HL-60/S4 treated with retinoic acid at 250 ng/mL for 4 days and 3 days (cell line): Measurements from ENCODE around the gene SFR1.

Experiments
- in situ Hi-C: fragments of 300-500 bp; cut with MboI; formaldehyde crosslinking; loops from 2 replicates; pipeline ENCODE4 v1.7.0; 2022; ENCODE audit warnings: low sequenced_read_pairs

The SFR1 gene

DNA sequence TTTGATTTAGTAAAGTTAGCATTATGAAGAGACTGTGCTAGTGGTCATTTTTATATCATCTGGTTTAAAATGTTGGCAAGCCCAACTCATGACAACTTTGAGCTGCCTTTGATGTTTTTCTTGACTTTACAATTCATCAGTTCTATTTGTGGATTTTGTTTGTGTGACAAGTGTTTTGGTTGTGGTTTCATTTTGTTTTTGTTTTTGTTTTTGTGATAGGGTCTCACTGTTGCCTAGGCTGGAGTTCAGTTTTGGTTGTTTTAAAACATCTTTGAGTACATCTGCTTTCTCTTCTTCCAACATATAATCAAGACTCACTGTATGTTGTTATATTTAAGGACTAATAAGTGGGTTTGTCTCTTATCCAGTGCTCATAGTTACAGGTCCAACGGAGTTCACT, 17.6 kb upstream of the SFR1 start:
- in situ Hi-C loops: no loop called here

DNA sequence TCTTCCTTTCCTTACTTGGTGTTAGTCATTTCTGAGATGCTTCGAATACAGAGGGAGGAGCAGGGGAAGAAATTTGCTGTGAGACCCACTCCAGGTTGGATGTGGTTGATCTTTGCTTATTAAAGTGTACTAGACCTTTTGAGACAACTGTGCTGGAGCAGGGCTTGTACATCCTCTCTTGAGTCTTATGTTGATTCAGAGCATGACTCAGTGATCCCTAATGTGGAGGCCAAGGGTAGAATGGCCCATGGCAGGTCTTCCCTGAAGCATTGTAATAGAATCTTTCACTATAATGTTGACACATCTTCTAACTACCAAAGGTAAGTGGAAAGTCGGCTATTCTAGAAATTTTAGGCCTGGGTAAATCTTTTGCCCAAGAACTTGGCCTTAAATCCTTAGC, 17.0 kb upstream of the SFR1 start:
- in situ Hi-C loops: no loop called here

DNA sequence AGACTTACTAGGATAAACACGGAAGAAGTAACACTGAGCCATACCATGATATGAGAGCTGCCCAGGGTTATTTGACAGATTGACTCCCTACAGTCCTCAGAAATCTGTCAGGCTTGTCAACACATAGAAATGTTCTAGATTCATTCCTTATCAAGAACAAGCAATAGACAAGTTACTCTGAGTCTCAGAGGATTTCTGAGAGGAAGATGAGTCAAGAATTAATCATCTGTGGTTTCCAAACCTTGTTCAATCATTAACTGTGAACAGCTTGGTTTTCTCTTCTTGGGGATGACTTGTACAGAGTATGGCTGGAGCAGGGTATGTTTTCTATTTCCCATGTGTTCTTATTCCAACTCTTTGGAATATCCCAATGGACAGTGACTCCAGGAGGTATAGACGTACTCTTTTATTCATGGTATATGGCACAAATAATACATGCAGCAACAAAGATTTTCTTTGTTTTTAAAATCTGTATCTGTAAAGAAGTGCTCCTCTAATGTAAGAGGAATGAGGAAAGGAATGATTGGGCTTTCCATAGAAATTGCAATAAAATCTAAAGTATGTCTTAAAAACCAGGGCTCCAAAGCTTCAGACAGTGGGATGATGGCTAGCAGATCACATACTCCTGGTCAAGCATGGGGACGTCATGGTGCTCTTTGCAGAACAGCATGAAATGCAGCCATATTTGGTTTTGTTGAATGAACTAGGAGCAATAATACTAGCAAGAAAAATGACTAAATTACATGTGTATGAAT, 11.9 kb upstream of the SFR1 start:
- in situ Hi-C loops: no loop called here

DNA sequence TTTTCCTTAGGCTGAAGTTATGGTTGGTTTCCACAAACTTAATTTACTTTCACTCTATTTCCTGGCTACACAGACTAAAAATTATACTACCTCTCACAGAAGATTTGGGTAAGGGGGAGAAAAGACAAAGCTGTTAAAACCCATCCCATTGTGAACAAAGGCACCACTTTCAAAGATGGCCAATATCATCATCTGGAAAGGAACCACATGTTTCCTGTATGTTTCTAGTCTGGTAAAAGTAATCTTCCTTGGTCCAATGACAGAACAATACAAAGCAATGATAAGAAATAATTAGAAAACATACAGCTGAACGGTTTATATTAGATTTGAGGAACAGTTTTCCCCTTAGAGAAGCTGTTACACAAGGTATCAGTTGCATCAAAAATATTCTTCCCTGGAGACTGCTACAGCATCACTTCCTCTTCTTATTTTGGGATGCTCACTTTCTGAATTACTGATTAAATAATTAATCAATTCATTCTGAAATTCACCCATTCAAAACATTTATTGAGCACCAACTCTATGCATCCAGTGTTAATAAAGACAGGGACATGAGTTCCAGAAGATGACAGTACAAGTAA, 8.5 kb upstream of the SFR1 start:
- in situ Hi-C loops: no loop called here

DNA sequence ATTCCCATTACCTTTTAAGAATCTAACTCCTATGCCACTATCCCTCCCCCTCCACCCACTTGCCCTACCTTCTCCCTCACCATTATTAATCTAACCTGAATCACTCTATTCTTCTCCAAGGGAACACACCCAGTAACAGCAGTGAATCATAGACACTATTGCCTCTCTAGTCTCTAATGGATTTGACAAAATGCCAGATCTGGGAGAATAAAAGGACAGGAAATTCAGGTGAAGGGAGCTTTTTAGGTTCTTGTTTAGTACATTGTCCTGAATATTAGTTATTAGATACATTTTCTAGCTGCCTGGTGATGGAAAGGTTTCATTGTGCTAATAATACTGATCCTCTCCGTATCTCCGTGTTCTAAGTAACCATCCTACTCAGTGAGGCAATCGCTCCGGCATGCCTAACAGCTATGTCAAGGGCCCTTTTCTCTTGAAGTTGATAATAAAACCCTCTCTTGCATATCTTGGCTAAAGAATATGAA, 4.1 kb upstream of the SFR1 start:
- in situ Hi-C loops: no loop called here

DNA sequence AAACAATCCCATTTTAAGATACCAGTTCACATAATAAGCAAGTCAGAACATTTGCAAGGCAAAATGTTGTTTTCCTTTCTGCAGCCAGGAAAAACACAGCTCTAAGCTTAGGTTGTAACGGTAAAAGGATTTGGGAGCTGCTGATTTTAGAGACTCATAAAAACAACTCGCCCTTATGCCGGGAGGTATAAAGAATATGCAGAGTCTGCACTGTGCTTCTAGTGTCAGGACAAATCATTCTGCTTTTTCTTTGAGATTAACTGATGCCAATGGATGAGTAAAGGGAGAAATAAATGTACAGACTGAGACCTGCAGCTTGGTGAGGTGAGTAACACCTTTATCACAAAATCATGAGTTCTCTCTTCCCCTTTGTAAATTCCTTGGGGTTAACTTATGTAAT, 2.0 kb upstream of the SFR1 start:
- in situ Hi-C loops: no loop called here

DNA sequence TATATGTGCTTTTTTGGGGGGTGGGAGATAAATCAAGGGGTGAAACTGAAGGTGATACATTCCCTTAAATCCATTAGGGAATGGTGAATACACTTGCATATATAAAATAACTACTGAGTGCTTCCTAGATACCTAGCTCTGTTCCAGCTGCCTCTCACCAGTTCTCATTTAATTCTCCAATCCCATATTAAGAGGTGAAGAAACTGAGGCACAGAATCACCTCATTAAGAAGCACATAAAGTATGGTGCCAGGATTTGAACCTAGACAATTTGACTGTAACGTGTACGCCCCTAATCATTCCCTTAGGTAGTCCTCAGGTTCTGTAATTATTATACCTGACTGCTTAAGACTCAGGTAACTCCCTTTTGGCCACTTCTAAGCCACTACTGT, 1.5 kb upstream of the SFR1 start:
- in situ Hi-C loops: no loop called here

DNA sequence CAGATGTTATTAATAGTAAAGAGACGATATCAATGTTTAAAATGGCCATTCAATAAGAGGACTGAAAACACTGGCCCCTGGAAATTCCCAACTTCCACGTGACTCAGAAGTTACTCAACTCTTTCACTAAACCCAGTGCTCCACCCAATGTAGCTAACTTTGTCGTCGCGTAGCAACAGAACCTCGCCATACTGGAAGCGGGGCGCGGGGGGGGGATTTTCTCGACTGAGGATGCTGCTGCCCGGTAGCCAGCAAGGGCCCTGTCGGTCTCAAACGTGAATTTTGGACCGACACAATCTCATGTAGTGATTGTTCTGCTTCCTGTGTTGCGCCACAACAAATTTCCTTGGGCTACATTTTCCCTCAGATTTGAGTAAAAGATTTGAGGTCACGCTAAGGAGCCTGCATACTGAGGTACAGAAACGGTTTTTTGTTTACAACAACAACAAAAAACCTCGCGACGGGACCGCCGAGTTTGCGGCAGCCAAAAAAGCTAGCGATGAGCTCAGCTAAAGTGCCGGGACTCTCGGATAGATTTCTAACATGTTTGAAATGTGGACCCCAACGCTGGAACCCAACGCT, 977 bp upstream of the SFR1 start:
- in situ Hi-C loops: no loop called here

DNA sequence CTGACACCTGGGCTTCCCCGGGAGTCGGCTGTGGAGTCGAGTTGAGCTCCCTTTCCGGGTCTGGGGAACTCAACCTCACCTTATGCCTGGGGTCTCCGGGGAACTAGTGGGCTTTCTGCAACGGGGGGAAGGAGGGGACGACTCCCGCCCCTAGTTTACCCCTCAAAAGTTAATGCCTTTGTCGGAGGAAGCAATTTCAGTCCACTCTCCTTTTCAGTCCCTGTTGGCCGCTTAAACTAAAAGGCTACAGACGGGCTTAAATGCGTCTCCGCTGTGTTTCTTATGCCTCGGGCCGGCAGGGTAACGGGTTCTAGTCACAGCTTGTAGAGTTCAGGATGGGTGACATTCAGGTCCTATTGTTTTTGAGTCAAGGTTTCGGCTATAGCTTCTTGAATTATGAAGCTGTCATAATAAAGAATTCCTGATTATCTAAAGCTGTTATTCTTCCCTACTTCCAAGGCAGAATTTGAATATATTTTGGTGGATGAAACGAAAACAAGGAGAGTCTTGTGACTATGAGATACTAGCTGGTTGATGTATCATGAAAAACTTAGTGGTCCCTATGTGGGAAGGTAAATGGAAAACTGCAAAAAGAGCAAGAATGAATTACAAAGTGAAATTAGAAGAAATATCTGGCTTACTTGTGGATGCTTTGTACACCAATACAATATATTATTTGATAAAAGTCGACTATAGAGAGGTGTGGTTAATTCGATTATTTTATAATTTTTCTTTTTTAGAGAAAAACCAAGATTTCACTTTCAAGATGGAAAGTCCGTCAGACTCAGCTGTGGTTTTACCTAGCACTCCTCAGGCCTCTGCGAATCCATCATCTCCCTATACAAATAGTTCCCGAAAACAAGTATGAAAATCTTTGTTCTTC, 495 bp downstream of the SFR1 start:
- in situ Hi-C loops: no loop called here

DNA sequence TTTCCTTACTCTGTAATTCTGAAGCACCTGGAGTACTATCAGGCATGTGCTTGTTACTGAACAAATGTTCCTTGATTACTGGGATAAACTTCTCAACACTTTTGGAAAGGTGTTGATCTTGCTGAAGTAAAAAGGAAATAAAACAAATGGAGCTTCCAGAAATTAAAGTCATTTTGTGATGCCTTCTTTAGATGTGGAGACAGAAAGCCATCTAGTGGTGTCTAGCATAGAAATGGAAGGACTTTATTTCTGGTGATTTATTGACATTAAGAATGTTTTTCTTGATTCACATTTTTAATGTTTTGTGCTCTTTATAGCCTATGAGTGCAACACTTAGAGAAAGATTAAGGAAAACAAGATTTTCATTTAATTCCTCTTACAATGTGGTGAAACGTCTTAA, 1.4 kb downstream of the SFR1 start:
- in situ Hi-C loops: no loop called here

DNA sequence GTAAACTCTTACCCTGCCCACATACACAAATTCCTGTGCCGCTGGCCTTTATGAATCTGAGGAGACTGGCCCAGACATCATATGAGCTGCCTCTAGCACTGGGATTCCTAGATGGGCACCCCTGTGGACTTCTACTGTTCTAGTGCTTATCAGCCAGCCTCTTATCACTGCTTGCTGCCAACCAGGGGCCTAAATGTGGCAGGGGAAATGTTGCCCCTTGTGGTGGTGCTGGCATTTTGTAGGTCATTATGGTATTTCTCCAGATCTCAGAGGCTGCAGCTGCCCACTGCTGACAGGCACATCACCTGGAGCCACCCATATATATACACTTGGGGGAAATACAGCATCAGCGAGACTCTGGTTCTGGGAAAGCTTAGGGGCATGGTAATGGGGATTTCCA, 5.4 kb downstream of the SFR1 start:
- in situ Hi-C loops: no loop called here

DNA sequence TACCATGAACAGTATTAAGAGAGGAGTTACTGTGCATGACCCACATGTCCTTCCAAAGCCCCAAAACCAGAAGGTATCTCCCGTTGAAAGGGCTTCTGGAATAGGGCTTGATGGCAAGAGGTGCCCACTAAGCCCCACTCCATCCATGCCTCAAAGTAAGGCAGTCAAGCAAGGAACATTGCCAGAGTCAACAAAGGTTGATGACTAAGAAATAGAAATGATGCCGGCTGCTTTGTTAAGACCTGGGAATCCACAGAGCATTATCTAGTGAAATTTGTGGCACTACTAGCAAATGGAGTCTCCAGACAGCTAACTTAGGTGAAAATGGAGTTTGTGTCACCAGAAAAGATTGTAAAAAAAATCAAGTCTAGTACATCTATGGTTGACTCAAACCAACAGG, 6.2 kb downstream of the SFR1 start:
- in situ Hi-C loops: no loop called here

DNA sequence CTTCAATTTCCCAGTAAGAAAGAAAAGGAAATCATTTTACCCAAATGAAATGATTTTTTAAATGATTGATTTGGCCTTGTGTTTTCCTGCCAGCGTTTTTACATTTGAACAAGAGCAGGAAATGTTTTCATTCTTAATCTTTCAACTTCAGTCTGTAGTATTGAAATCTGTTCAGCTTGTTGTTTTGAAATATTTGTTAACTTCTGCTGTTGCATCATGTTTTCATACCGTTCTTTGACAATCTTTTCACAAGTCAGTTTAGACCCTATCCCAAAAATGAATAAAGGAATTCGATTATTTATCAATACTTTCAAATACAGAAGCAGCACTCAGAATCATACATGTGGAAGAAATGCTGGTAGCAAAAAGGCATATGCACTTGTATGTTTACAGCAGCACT, 8.1 kb downstream of the SFR1 start:
- in situ Hi-C loops: no loop called here

DNA sequence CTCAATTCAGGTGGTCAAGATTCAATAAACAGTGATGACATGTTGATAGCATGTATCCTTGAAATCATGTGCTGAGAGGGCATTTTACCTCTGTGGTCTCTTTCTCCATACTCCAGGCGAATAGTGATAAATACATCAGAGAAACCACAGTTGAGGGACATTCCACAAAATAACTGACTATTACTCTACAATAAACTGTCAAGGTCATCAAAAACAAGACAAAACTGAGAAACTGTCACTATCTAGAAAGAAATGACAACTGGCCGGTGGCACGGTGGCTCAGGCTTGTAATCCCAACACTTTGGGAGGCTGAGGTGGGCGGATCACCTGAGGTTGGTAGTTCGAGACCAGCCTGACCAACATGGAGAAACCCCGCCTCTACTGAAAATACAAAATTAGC, 16.2 kb downstream of the SFR1 start:
- in situ Hi-C loops: no loop called here

DNA sequence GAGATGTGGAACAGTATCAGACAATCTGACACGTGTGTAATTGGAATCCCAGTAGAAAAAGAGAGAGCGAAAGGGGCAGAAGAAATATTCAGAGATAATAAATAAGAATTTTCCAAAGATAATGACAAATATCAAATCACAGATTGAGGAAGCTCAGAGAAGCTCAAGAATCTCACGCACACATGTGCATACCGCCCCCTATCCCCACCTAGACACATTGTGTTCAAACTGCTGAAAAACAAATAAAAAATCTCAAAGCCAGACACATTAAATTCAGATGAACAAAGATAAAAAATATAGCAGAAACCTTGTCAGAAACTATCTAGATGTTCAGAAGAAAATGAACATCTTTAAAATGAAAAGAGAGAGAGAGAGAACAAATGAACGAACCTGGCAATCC, 17.2 kb downstream of the SFR1 start:
- in situ Hi-C loops: no loop called here

DNA sequence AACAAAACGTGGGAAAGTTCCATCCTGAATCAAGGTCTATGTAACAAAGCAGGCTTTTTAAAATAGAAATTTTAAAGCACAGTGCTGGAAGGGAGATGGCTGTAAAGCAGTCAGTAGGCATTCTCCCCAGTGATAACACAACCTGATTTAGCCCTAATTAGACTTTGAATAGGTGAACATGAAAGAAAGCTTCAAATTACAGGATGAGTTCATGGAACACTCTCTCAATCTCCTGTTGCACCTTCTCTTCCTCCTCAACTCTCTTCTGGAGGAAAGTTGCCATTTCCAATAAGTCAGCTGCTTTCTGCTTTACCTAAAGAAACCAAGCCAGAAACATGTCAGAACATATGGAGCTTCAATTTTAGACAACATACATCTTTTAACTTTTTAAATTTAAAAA, 20.1 kb downstream of the SFR1 start:
- in situ Hi-C loops: no loop called here

DNA sequence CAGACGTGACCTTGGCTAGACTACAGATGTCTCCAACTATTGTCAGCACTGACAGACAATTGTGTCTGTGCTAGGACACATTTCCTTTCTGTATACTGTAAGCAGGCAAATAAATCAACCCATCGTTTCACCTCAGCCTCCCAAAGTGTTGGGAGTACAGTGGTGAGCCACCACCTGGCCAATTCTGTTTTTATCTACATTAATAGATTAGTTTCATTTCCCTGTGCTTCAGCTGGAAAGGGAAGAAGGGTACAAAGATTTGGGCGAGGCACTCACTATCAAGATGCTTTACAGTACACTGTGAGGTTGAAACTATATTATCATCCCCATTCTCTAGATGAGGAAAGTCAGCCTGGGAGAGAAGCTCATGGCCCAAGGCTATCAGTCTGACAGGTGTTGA, 21.9 kb downstream of the SFR1 start:
- in situ Hi-C loops: no loop called here

DNA sequence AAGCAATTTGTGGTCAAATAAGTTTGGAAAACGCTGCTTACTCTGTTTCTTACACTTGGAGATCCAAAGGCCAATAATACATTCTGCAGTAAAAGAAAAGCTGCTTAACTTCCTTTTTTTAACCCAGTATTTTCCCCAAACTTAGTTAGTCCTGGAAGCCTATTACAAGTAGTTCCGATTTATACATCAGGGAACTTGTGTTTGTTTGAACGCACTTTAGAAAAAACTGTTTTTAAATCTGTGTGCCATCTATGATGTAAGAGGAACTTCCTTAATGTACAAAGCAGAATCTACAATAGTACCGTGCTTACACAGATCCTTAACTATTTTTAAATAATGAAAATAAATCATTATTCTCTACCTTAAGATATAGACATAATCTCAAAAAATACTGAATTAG, 23.0 kb downstream of the SFR1 start:
- in situ Hi-C loops: no loop called here

DNA sequence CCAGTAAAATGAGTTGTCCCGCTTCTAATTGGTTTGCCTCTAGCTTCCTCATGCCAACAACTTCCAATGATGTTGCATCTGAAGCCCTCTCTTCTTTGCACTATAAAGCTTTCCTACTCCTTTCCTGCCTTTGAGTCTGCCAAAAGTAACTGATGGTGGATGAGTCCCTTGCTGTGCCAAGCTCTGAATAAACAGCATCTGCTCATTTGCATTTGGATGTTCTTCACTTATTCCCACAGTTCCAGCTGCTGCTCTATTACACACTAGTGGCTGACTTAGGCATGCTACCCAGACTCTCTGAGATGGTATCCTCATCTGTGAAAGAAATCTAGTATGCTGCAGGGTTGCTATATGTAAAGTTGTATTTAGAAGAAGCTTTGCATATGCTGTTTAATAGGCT, 24.9 kb downstream of the SFR1 start:
- in situ Hi-C loops: no loop called here

DNA sequence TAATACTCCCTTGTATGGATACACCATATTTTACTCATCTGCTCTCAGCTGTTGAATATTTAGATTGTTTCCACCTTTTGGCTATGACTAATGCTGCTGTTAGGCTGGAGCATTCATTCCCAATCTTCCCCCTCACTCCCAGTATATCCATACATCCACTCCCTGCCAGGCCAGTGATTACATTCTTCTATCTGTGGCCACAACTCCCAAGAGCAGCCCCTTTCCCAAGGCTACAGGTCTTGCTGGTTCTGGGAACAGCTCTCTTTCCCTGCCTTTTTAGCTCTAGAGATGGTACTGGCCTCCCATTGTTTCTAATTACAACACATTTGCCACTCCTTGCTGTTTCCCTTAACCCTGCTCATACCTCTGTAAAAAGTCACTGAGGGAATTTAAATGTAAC, 28.2 kb downstream of the SFR1 start:
- in situ Hi-C loops: no loop called here

DNA sequence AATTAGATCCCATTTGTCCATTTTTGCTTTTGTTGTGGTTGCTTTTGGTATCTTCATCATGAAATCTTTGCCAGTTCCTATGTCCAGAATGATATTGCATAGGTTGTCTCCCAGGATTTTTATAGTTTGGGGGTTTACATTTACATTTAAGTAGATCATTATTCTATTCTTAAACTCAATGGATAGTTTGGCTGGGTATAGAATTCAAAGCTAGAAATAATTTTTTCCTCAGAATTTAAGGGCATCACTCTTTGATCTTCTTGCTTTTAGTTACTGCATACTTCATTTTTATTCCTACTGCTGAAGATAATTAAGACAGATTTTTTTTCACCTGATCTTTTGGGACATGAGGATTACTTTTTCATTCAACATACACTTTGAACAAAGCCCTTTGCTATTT, 29.8 kb downstream of the SFR1 start:
- in situ Hi-C loops: no loop called here

DNA sequence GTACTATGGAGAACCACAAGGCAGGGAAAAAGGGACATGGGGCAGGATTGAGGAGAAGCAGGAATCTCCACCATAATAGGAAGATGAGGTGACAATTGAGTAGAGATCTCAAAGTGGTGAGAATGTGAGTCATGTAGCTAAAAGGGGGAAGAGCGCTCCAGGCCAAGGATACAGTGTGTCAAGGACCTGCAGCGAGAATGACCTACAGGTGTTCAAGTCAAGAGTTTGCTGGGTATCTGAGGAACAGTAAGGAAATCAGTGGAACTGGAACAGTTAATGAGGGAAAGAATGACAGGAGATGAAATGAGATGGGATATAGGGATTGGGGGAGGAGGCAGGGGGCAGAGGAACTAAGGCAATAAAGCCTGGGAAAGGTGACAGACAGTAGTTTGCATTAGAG, 33.6 kb downstream of the SFR1 start:
- in situ Hi-C loops: no loop called here
